ENCODE results near the gene RSPH1. TPM values are rescaled to one million over a fixed set of nuclear protein-coding genes. Genes with fewer than 3 reads are reported as not detected.

Gene RSPH1
- total RNA-seq, 2 experiments from 2014 or later = 0.34 to 0.38 TPM

DNA sequence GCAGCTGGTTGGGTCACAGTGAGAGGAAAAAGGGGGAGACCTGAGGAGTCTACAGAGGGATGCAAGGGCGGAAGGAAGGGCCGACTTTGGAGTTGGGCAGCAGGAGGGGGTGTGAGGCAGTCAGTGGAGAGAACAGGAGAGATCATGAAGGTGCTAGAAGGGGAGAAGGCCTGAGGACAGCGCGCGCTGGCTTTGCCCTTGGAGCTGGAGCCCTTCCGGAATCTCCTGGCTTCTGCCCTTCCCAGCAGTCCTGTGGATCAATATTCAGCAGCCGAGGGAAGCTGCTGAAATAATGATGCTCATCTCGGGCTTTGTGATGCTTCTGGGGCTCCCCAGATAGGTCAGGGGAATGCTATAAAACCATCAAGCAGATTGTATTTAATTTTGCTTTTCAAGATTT is 44.4 kb upstream of the RSPH1 start:
- no peaks in the 10 kb centered on the region for H3K4me1 Mint-ChIP-seq (ENCODE audit: low read depth)
- no peak overlapping the region for H3K27ac ChIP-seq (ENCODE audit: low read depth in 1 of 2, low read length in 2 of 2)
- intact Hi-C loops (cut with DNase I, micrococcal nuclease) = no loop called here
- ChIA-PET CTCF (no interaction called here), POLR2A (no interaction called here)
- peaks cover 67% of the 10 kb centered on the region for H3K36me3 ChIP-seq (ENCODE audit: insufficient read depth, low read length)
- H3K4me3 Mint-ChIP-seq = no peak overlapping the region
- no peaks in the 10 kb centered on the region for H3K27me3 ChIP-seq (ENCODE audit: control insufficient read depth in 1 of 2, insufficient read depth in 2 of 2, low read length in 2 of 2)
- TF ChIP-seq, protein P1, sequence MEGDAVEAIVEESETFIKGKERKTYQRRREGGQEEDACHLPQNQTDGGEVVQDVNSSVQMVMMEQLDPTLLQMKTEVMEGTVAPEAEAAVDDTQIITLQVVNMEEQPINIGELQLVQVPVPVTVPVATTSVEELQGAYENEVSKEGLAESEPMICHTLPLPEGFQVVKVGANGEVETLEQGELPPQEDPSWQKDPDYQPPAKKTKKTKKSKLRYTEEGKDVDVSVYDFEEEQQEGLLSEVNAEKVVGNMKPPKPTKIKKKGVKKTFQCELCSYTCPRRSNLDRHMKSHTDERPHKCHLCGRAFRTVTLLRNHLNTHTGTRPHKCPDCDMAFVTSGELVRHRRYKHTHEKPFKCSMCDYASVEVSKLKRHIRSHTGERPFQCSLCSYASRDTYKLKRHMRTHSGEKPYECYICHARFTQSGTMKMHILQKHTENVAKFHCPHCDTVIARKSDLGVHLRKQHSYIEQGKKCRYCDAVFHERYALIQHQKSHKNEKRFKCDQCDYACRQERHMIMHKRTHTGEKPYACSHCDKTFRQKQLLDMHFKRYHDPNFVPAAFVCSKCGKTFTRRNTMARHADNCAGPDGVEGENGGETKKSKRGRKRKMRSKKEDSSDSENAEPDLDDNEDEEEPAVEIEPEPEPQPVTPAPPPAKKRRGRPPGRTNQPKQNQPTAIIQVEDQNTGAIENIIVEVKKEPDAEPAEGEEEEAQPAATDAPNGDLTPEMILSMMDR (IDR thresholded peaks at IDR 0.05) = no peak
- no peak overlapping the region for H3K4me3 ChIP-seq (ENCODE audit: low read length)
- H3K27me3 Mint-ChIP-seq = no peaks in the 10 kb centered on the region
- no peaks in the 10 kb centered on the region for H3K9me3 Mint-ChIP-seq
- peaks cover 11% of the 10 kb centered on the region for H3K4me1 ChIP-seq (ENCODE audit: insufficient read depth, low read length)
- H3K9me3 ChIP-seq (ENCODE audit: control insufficient read depth in 1 of 2, insufficient read depth in 1 of 2, low read length in 2 of 2) = no peaks in the 10 kb centered on the region
- no peak overlapping the region for H3K27ac Mint-ChIP-seq
- no peak for DNase-seq
- no peak for ATAC-seq (ENCODE audit: poor library complexity)
- peaks cover 71% of the 10 kb centered on the region for H3K36me3 Mint-ChIP-seq (ENCODE audit: low read depth)

DNA sequence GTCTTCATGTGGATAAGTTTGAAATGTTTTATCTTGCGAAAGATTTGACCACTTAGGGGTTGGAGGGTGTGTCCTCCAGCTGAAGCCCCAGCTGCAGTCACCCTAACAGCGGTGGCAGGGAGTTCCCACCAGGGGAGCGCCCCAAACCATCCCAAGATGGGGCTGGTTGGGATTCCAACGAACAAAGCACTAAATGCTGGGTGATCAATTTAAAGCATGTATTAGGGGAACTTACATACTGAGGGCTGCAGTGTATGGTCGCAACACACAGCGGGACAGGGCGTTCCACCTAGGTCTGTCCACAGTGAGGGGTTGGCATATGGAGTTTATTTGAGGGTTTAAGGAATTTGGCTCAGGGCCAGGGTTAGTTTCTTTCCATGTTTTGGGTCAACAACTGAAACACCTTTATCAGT is 43.9 kb upstream of the RSPH1 start:
- CTCF ChIA-PET = no interaction called here

DNA sequence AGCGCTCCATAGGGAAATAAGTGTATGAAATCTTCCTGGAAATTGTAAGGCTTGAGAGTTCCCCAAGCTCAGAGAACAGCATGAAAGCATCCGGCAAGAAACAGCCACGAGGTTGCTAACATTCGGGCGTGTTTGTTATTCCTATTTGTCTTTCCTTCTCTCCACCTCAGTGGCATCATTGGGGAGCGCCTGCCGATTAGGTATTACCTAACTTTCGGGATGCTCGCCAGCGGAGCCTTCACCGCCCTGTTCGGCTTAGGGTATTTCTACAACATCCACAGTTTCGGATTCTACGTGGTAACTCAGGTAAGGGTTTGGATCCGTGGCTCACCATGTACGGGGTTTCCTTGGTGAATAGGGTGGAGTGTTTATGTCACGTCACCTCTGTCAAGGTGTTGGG is 43.3 kb upstream of the RSPH1 start:
- H3K27me3 Mint-ChIP-seq = no peaks in the 10 kb centered on the region
- Histone ChIP-seq H3K4me1 (ENCODE audit: insufficient read depth, low read length) (peaks cover 15% of the 10 kb centered on the region), H3K27me3 (ENCODE audit: control insufficient read depth in 1 of 2, insufficient read depth in 2 of 2, low read length in 2 of 2) (no peaks in the 10 kb centered on the region), H3K27ac (ENCODE audit: low read depth in 1 of 2, low read length in 2 of 2) (no peak overlapping the region), H3K9me3 (ENCODE audit: control insufficient read depth in 1 of 2, insufficient read depth in 1 of 2, low read length in 2 of 2) (no peaks in the 10 kb centered on the region), H3K36me3 (ENCODE audit: insufficient read depth, low read length) (peaks cover 66% of the 10 kb centered on the region), H3K4me3 (ENCODE audit: low read length) (no peak overlapping the region)
- TF ChIP-seq, protein P1 (IDR thresholded peaks at IDR 0.05) = no peak
- no peak overlapping the region for H3K4me3 Mint-ChIP-seq
- ChIA-PET POLR2A (no interaction called here), CTCF (interaction anchor here (1.2 kb wide), 1 partner anchor 229 kb away, joined by 3 read pairs; no protein-coding TSS in a partner anchor)
- H3K4me1 Mint-ChIP-seq (ENCODE audit: low read depth) = peaks cover 8% of the 10 kb centered on the region
- no peak overlapping the region for H3K27ac Mint-ChIP-seq
- H3K9me3 Mint-ChIP-seq = no peaks in the 10 kb centered on the region
- ATAC-seq (ENCODE audit: poor library complexity) (no peak), DNase-seq (no peak)
- intact Hi-C loops (cut with DNase I, micrococcal nuclease) = loop anchor here in 1 of 2 experiments (5.0 kb wide), 1 partner anchor 232 kb away; no protein-coding TSS in a partner anchor
- H3K36me3 Mint-ChIP-seq (ENCODE audit: low read depth) = peaks cover 72% of the 10 kb centered on the region

More for the DNA sequence above, 43.9 kb upstream of the RSPH1 start:
- H3K4me3 ChIP-seq (ENCODE audit: low read length) = no peak overlapping the region
- Mint-ChIP-seq H3K4me1 (ENCODE audit: low read depth) (peaks cover 2% of the 10 kb centered on the region), H3K27ac (no peak overlapping the region), H3K36me3 (ENCODE audit: low read depth) (peaks cover 70% of the 10 kb centered on the region), H3K9me3 (no peaks in the 10 kb centered on the region), H3K27me3 (no peaks in the 10 kb centered on the region), H3K4me3 (no peak overlapping the region)
- POLR2A ChIA-PET = no interaction called here
- H3K4me1 ChIP-seq (ENCODE audit: insufficient read depth, low read length) = peaks cover 9% of the 10 kb centered on the region
- intact Hi-C loops (cut with DNase I, micrococcal nuclease) = loop anchor here in 1 of 2 experiments (5.0 kb wide), 1 partner anchor 233 kb away; no protein-coding TSS in a partner anchor
- H3K27me3 ChIP-seq (ENCODE audit: control insufficient read depth in 1 of 2, insufficient read depth in 2 of 2, low read length in 2 of 2) = no peaks in the 10 kb centered on the region
- peaks cover 67% of the 10 kb centered on the region for H3K36me3 ChIP-seq (ENCODE audit: insufficient read depth, low read length)
- no peak overlapping the region for H3K27ac ChIP-seq (ENCODE audit: low read depth in 1 of 2, low read length in 2 of 2)
- H3K9me3 ChIP-seq (ENCODE audit: control insufficient read depth in 1 of 2, insufficient read depth in 1 of 2, low read length in 2 of 2) = no peaks in the 10 kb centered on the region
- no peak for ATAC-seq (ENCODE audit: poor library complexity)
- DNase-seq = no peak
- TF ChIP-seq, protein P1 (IDR thresholded peaks at IDR 0.05) = no peak

Measured in CD4-positive, alpha-beta T cell (primary cell).